ENCODE measurements around the gene ECI2. TPM values are rescaled to one million over a fixed set of nuclear protein-coding genes. Genes with fewer than 3 reads are reported as not detected.

Gene ECI2, protein sequence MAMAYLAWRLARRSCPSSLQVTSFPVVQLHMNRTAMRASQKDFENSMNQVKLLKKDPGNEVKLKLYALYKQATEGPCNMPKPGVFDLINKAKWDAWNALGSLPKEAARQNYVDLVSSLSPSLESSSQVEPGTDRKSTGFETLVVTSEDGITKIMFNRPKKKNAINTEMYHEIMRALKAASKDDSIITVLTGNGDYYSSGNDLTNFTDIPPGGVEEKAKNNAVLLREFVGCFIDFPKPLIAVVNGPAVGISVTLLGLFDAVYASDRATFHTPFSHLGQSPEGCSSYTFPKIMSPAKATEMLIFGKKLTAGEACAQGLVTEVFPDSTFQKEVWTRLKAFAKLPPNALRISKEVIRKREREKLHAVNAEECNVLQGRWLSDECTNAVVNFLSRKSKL
- 106 and 110 TPM in 2 replicates for total RNA-seq (2012; rRNA removed)

DNA sequence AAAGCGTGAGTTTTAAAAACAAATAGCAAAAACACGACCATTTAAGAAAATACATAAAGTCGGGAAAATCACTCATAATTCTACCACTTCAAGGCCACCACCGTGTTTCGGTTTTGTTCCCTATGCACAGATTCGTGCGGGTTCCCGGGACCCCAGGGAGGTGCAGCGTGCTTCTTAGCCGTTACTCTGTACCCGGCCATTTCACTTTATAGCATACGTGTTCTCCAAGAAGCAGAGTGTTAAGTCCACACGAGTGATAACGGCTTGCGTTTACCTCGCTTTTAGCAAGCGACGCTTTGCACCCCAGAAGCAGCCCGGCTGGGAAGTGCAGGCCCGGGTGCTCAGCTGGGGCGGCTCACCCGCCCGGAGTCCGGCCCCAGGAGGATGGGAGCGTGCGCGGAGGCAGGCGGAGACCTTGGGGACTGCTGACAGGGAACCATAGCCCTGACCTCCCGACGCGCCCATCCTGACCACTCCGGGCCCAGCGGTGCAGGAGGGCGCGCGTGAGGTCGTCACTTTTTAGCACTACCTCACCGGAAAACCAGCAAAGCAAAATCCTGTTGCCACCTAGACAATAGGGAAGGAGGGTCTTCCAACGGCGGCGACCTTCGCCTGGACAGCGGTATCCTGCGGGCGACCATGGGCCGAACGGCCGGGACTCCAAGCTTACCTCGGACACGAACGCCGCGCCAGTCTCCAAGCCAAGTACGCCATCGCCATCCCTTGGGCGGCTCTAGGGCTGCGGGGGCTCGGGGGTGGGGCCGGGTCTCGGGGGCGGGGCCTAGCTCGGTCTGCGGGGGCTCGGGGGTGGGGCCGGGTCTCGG is at the start of gene ECI2:
ECI2 (minus strand) TSS at position 735 of the 824 bp plus-strand sequence; CDS start at position 720, 15 bp downstream.
- Histone ChIP-seq H3K36me3 (ENCODE audit: insufficient read depth, low read length) (peaks cover 23% of the 10 kb centered on the region), H3K4me1 (ENCODE audit: control insufficient read depth, insufficient read depth, low read length) (peaks cover 17% of the 10 kb centered on the region), H3K9ac (ENCODE audit: low read depth, low read length) (peak within 1 kb of the TSS; percentile 96), H3K4me3 (ENCODE audit: low read length) (peak within 1 kb of the TSS; percentile 100), H3K27me3 (ENCODE audit: control insufficient read depth, insufficient read depth, low read length) (no peaks in the 10 kb centered on the region), H3K4me2 (ENCODE audit: low read length) (peak within 1 kb of the TSS; percentile 97), H3K9me3 (replicated peaks; ENCODE audit: low read length) (no peaks in the 10 kb centered on the region)

DNA sequence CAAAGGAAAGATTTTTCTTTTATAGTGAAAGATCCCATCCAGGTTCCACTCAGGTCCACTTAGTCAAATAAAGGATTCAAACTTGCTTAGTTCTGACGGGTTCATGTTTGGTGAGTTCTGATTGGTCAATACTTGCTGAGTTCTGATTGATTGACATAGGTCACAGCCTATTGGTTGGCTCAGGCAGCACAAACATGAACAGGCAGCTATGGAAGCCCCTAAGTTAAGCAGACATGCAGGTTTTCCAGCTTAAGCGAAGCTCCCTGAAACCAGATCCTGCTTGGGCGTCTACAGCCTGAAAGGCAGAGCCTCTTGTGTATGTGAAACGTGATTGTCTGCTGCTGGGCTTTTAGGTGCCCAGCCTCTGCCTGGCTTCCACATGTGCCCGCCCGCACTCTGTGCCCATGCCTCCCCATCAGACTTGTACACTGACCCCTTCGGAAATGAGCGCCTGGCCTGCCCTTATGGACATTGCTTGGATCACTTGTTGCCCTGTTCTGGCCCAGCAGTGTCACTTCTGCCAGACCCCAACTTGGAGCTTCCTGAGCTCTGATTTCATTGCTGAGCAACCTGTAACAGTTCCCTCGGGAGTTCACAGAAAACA is 45.4 kb upstream of the ECI2 start:
- H3K4me2 ChIP-seq (ENCODE audit: low read length) = no peak overlapping the region
- H3K4me3 ChIP-seq (ENCODE audit: low read length) = no peak overlapping the region
- H3K9me3 ChIP-seq (replicated peaks; ENCODE audit: low read length) = no peaks in the 10 kb centered on the region
- H3K36me3 ChIP-seq (ENCODE audit: insufficient read depth, low read length) = no peaks in the 10 kb centered on the region
- no peaks in the 10 kb centered on the region for H3K4me1 ChIP-seq (ENCODE audit: control insufficient read depth, insufficient read depth, low read length)
- no peak overlapping the region for H3K9ac ChIP-seq (ENCODE audit: low read depth, low read length)
- H3K27me3 ChIP-seq (ENCODE audit: control insufficient read depth, insufficient read depth, low read length) = peaks cover 19% of the 10 kb centered on the region

DNA sequence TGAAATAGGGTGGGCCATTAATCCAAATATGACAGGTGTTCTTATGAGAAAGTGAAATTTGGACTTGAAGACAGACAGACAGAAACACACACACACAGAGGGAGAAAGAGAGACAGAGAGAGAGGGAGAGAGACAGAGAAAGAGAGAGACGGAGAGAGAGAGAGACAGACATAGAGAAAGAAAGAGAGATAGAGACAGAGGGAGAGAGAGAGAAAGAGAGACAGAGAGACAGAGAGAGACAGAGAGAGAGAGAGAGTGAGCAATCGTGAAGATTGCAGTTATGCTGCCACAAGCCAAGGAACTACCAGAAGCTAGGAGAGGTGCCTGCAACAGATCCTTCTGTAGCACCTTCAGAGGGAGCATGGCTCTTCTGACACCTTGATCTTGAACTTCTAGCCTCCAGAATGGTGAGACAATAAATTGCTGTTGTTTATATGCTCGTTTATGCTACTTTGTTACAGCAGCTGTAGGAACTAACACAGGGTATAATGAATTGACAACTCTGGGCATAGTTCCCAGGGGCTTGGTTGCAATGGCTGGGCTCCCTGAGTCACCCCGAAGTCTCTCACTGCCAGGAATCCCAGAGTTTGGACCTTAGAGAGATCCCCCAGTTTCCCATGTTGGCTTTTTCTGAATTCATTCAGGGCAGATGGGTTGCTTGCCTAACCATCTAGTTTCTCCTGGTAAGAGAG is 44.7 kb upstream of the ECI2 start:
- Histone ChIP-seq H3K27me3 (ENCODE audit: control insufficient read depth, insufficient read depth, low read length) (peaks cover 19% of the 10 kb centered on the region), H3K36me3 (ENCODE audit: insufficient read depth, low read length) (no peaks in the 10 kb centered on the region), H3K9ac (ENCODE audit: low read depth, low read length) (no peak overlapping the region), H3K4me1 (ENCODE audit: control insufficient read depth, insufficient read depth, low read length) (no peaks in the 10 kb centered on the region), H3K4me3 (ENCODE audit: low read length) (no peak overlapping the region), H3K9me3 (replicated peaks; ENCODE audit: low read length) (no peaks in the 10 kb centered on the region), H3K4me2 (ENCODE audit: low read length) (no peak overlapping the region)

DNA sequence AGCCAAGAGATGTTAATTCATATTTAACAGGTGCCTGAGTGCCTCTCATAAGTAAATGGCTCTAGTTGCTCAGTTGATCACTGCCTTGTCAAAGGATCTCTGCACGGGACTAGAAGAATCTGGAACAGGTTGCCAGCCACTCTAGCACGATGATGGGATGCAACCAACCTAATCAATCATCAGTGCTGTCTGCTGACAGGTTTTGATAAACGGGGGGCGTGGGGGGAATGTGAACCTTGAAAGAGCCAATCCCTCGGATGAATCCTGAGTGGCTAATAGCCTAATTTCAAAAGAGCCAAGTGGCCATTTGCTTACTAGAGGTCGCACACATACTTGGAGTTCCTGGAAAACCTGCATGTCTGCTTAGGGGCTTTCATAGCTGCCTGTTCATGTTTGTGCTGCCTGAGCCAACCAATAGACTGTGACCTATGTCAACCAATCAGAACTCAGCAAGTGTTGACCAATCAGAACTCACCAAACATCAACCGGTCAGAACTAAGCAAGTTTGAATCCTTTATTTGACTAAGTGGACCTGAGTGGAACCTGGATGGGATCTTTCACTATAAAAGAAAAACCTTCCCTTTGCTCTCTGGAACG is 43.5 kb upstream of the ECI2 start:
- Histone ChIP-seq H3K4me2 (ENCODE audit: low read length) (no peak overlapping the region), H3K4me3 (ENCODE audit: low read length) (no peak overlapping the region), H3K9ac (ENCODE audit: low read depth, low read length) (no peak overlapping the region), H3K9me3 (replicated peaks; ENCODE audit: low read length) (no peaks in the 10 kb centered on the region), H3K36me3 (ENCODE audit: insufficient read depth, low read length) (no peaks in the 10 kb centered on the region), H3K27me3 (ENCODE audit: control insufficient read depth, insufficient read depth, low read length) (peaks cover 19% of the 10 kb centered on the region), H3K4me1 (ENCODE audit: control insufficient read depth, insufficient read depth, low read length) (no peaks in the 10 kb centered on the region)

DNA sequence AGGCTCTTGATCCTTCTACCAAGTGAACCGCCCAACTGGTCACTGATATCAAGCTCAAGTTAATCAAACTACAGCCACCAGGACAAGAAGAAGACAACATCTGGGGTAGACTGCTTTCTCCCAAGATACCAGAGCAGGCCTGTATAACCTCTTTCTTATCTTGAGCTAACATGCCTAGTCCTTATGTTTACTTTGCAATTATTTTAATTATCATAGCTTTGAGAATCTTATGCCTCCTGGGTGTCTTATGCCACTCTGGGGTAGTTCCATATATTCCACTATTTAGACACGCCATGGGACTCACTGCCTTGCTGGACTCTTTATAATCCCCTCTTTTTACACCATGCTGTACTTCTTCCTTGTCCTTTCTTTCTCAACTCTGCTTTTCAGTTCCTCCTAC is 41.5 kb upstream of the ECI2 start:
- no peak overlapping the region for H3K9ac ChIP-seq (ENCODE audit: low read depth, low read length)
- H3K27me3 ChIP-seq (ENCODE audit: control insufficient read depth, insufficient read depth, low read length) = peaks cover 19% of the 10 kb centered on the region
- H3K4me3 ChIP-seq (ENCODE audit: low read length) = no peak overlapping the region
- no peak overlapping the region for H3K4me2 ChIP-seq (ENCODE audit: low read length)
- H3K9me3 ChIP-seq (replicated peaks; ENCODE audit: low read length) = no peaks in the 10 kb centered on the region
- H3K36me3 ChIP-seq (ENCODE audit: insufficient read depth, low read length) = no peaks in the 10 kb centered on the region
- H3K4me1 ChIP-seq (ENCODE audit: control insufficient read depth, insufficient read depth, low read length) = no peaks in the 10 kb centered on the region

DNA sequence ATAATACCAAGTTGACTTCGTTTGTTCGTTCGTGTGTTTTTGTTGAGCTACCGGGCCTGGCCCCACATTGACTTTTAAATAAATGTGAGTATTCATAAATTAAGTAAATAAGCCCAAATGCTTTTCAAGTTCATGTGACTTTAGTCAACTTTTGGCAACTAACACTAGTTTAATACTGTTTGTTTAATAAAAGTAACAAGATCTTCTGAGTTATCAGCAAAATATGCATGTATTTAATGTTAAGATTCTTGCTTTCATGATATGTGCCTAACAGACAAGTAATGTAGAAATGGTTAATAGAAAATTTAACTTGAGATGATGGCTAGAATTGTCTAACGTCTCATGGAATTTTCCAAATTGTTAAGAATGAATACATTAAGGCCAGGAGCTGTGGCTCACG is 38.7 kb upstream of the ECI2 start:
- Histone ChIP-seq H3K4me1 (ENCODE audit: control insufficient read depth, insufficient read depth, low read length) (peaks cover 3% of the 10 kb centered on the region), H3K4me3 (ENCODE audit: low read length) (no peak overlapping the region), H3K36me3 (ENCODE audit: insufficient read depth, low read length) (no peaks in the 10 kb centered on the region), H3K27me3 (ENCODE audit: control insufficient read depth, insufficient read depth, low read length) (peaks cover 12% of the 10 kb centered on the region), H3K9ac (ENCODE audit: low read depth, low read length) (no peak overlapping the region), H3K4me2 (ENCODE audit: low read length) (no peak overlapping the region), H3K9me3 (replicated peaks; ENCODE audit: low read length) (no peaks in the 10 kb centered on the region)

DNA sequence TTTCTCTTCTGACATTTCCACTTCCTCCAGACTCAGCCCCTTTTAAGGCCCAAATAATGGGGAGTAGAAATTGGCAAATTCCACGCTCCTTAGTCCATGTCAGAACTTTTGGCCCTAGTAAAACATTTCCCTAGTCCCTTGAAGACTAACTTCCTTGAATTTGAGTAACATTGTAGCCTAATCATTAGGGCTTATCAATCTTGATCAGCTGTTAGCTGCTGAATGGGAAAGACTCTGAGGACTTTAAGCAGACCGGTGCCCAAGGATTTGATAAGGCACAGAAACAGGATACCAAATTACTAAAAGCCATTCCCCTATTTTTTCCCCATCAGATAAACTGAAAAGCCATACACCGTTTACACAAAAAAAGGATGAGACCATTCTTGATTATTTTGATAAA is 37.0 kb upstream of the ECI2 start:
- no peak overlapping the region for H3K9ac ChIP-seq (ENCODE audit: low read depth, low read length)

DNA sequence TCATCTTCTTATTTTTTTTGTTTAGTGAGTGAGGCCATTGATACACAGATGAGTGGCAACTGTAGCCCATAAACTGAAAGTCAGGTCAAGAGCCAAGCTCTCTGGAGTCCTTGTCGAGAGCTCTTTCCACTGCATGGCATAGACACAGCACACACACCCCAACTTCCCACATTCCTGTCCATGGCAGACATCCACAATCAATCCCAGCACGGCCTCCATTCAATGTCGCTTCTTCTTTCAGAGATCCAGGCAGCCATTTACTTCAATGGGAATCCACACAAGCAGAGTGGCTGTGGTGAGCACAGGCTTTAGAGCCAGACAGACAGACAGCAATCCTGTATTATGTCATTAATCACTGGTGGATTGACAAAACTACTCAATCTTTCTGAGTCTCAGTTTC is 34.9 kb upstream of the ECI2 start:
- Histone ChIP-seq H3K36me3 (ENCODE audit: insufficient read depth, low read length) (no peaks in the 10 kb centered on the region), H3K27me3 (ENCODE audit: control insufficient read depth, insufficient read depth, low read length) (no peaks in the 10 kb centered on the region), H3K4me3 (ENCODE audit: low read length) (no peak overlapping the region), H3K9me3 (replicated peaks; ENCODE audit: low read length) (no peaks in the 10 kb centered on the region), H3K4me1 (ENCODE audit: control insufficient read depth, insufficient read depth, low read length) (peaks cover 3% of the 10 kb centered on the region), H3K9ac (ENCODE audit: low read depth, low read length) (no peak overlapping the region), H3K4me2 (ENCODE audit: low read length) (no peak overlapping the region)

More for the DNA sequence above, 37.0 kb upstream of the ECI2 start:
- Histone ChIP-seq H3K36me3 (ENCODE audit: insufficient read depth, low read length) (no peaks in the 10 kb centered on the region), H3K4me2 (ENCODE audit: low read length) (no peak overlapping the region), H3K4me1 (ENCODE audit: control insufficient read depth, insufficient read depth, low read length) (peaks cover 3% of the 10 kb centered on the region), H3K4me3 (ENCODE audit: low read length) (no peak overlapping the region), H3K27me3 (ENCODE audit: control insufficient read depth, insufficient read depth, low read length) (peaks cover under 1% of the 10 kb centered on the region), H3K9me3 (replicated peaks; ENCODE audit: low read length) (no peaks in the 10 kb centered on the region)

DNA sequence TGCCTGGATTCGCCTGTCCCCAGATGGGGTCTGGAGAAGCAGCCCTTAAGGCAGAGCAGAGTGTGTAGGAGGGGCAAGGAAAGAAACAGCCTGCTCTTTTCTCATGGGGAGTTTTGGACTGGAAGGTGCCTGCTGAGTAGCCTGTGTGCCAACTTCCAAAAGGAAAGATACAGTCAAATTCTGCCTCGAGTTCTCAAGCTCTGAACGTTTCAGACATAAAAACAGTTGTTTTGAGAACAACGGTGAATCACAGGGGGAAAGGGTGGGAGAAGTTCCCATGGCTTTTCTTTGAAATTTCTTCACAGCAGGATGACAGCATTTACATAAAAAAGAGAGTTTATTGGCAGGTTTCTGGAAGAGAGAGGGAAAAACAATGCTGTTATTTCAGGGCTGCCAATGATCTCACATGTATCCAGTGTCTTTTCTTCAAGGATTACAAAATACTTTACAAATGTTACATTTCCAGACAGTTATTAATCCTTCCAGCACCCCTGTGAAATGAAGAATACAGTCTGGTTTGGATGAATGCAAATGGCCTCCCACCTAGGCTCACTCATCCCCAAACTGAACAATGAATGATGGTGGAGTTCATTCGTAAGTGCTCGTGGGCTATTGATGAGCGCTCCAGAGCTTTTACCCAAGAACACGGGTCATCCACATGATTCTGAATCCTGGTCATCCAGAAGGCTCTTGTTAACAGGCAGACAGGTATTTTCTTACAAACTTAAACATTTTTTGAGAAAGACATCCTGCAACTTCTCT is 33.8 kb upstream of the ECI2 start:
- Histone ChIP-seq H3K4me3 (ENCODE audit: low read length) (no peak overlapping the region), H3K4me2 (ENCODE audit: low read length) (peak overlapping the region; percentile 32), H3K9me3 (replicated peaks; ENCODE audit: low read length) (no peaks in the 10 kb centered on the region), H3K27me3 (ENCODE audit: control insufficient read depth, insufficient read depth, low read length) (peaks cover 4% of the 10 kb centered on the region), H3K9ac (ENCODE audit: low read depth, low read length) (no peak overlapping the region), H3K4me1 (ENCODE audit: control insufficient read depth, insufficient read depth, low read length) (peaks cover 3% of the 10 kb centered on the region), H3K36me3 (ENCODE audit: insufficient read depth, low read length) (no peaks in the 10 kb centered on the region)

DNA sequence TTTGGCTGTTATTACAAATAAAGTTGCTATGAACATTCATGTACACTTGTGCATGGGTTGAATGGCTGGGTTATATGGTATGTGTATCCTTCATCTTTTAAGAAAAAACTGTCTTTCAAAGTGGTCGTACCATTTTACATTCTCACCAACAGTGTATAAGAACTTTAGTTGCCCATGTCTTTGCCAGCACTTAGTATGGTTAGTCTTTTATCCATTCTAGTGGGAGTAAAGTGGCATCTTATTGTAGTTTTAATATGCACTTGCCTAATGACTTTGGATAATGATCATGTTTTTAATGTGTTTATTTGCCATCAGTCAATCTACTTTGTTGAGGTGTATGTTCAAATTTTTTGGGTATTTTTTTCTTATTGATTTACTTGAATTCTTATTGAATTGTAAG is 32.5 kb upstream of the ECI2 start:
- H3K4me2 ChIP-seq (ENCODE audit: low read length) = no peak overlapping the region
- H3K27me3 ChIP-seq (ENCODE audit: control insufficient read depth, insufficient read depth, low read length) = peaks cover 10% of the 10 kb centered on the region
- no peaks in the 10 kb centered on the region for H3K36me3 ChIP-seq (ENCODE audit: insufficient read depth, low read length)
- no peak overlapping the region for H3K9ac ChIP-seq (ENCODE audit: low read depth, low read length)
- H3K4me1 ChIP-seq (ENCODE audit: control insufficient read depth, insufficient read depth, low read length) = peaks cover 3% of the 10 kb centered on the region
- no peaks in the 10 kb centered on the region for H3K9me3 ChIP-seq (replicated peaks; ENCODE audit: low read length)
- H3K4me3 ChIP-seq (ENCODE audit: low read length) = no peak overlapping the region

Data from skeletal muscle satellite cell (primary cell).